Mesodermal cell (in vitro differentiated cells): Measurements from ENCODE around the gene CHD9.
A peak's percentile ranks its signal among the peaks of the same experiment; 100 is the strongest.

ENCODE experiments used
- H3K27ac ChIP-seq: 2 replicates; pipeline ENCODE4 v1.7.0; 2013; ENCODE audit warnings: mild to moderate bottlenecking, low read depth, low read length, moderate library complexity; ENCODE audit not compliant: severe bottlenecking
- H3K36me3 ChIP-seq: 2 replicates; pipeline ENCODE4 v1.7.1; 2013; ENCODE audit warnings: mild to moderate bottlenecking, low read length, moderate library complexity; ENCODE audit not compliant: control insufficient read depth, insufficient read depth
- H3K4me1 ChIP-seq: one replicate; pipeline ENCODE4 v1.7.1; 2013; ENCODE audit warnings: mild to moderate bottlenecking, low read length; ENCODE audit not compliant: insufficient read depth, control insufficient read depth, poor library complexity, severe bottlenecking
- H3K4me3 ChIP-seq: 2 replicates; pipeline ENCODE4 v1.7.0; 2013; ENCODE audit warnings: low read length, control low read depth, mild to moderate bottlenecking; ENCODE audit not compliant: insufficient read depth, poor library complexity, severe bottlenecking; ENCODE audit errors: extremely low read depth
- H3K9me3 ChIP-seq: 2 replicates; pipeline ENCODE4 v1.7.1; 2013; ENCODE audit warnings: mild to moderate bottlenecking, low read length, moderate library complexity; ENCODE audit not compliant: control insufficient read depth
- WGBS, 2 experiments: methylation state at CpG; one replicate each; pipeline ENCODE4 v1.1.5; 2013; ENCODE audit warnings: missing lambda C conversion rate in 2 of 2; ENCODE audit not compliant: insufficient coverage in 2 of 2; 5-methylcytosine and 5-hydroxymethylcytosine counted together

The CHD9 gene

GRCh38 chr16:53209429-53209828, 154.6 kb downstream of the CHD9 start:
- Histone ChIP-seq H3K27ac (no peak overlapping the region), H3K4me1 (peaks cover 5% of the 10 kb centered on the region), H3K4me3 (peak overlapping the region; percentile 52), H3K9me3 (no peaks in the 10 kb centered on the region), H3K36me3 (peaks cover 10% of the 10 kb centered on the region)
- 33% methylated on average over 4 to 5 of the region's 5 CpGs for WGBS, 2 experiments

DNA sequence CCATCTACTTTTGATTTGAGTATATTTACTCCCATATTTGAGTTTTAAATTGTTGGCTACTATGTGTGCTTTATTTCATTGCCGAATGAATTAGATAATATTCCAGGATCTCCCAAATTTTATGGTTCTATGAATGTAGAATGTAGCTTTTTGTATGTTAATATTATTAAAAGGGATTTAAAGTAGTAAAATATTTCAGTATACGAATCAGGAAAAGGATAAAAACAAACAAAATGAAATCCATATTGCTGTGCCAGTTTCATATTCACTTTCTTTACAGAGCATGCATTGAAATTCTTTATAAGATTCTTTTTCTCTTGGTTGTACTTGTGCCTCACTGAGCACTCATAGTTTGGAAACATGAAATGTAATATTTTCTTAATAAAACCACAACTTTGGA, 155.1 kb downstream of the CHD9 start:
- H3K36me3 ChIP-seq: peaks cover 11% of the 10 kb centered on the region
- H3K4me3 ChIP-seq: peak overlapping the region; percentile 52
- no peaks in the 10 kb centered on the region for H3K9me3 ChIP-seq
- no peak overlapping the region for H3K27ac ChIP-seq
- peaks cover 5% of the 10 kb centered on the region for H3K4me1 ChIP-seq
- no CpG with 5 or more reads among the region's 2 CpGs for WGBS, 2 experiments

DNA sequence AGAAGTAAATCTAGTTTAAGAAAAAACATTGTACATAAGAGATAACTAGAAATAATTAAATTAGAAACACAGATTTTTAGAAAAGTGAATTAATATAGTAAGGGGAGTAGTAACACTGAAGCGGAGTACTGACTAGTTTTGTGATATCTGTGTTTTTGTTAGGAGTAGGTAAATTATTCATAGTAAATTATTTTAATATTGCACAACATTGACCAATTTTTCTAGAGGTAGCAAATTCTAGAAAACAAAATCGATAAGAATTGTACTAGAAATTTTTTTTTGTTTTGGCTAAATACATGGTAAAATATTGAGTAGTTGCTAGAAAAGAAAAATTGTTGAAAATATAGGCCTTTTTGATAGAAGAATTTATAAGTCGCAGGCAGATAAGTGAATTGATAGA, 156.5 kb downstream of the CHD9 start:
- Histone ChIP-seq H3K27ac (no peak overlapping the region), H3K4me1 (peaks cover 5% of the 10 kb centered on the region), H3K36me3 (peaks cover 20% of the 10 kb centered on the region), H3K4me3 (no peak overlapping the region), H3K9me3 (no peaks in the 10 kb centered on the region)
- 94 to 100% methylated on average over 2 of the region's 3 CpGs for WGBS, 2 experiments

- no peaks in the 10 kb centered on the region for H3K9me3 ChIP-seq
- no peaks in the 10 kb centered on the region for H3K4me1 ChIP-seq
- H3K27ac ChIP-seq: no peak overlapping the region
- H3K36me3 ChIP-seq: peaks cover 32% of the 10 kb centered on the region
- no peak overlapping the region for H3K4me3 ChIP-seq
Observed at GRCh38 chr16:53212893-53213223, 158.1 kb downstream of the CHD9 start.

- Histone ChIP-seq H3K27ac (no peak overlapping the region), H3K4me1 (no peaks in the 10 kb centered on the region), H3K4me3 (no peak overlapping the region), H3K36me3 (peaks cover 32% of the 10 kb centered on the region), H3K9me3 (no peaks in the 10 kb centered on the region)
- WGBS, 2 experiments: no CpG with 5 or more reads among the region's 2 CpGs
Observed at GRCh38 chr16:53213542-53213941, 158.8 kb downstream of the CHD9 start.

- Histone ChIP-seq H3K36me3 (peaks cover 35% of the 10 kb centered on the region), H3K9me3 (no peaks in the 10 kb centered on the region), H3K4me1 (no peaks in the 10 kb centered on the region), H3K27ac (no peak overlapping the region), H3K4me3 (no peak overlapping the region)
- 79 to 100% methylated on average over 1 of the region's 2 CpGs for WGBS, 2 experiments
Observed at GRCh38 chr16:53216798-53217197, 162.0 kb downstream of the CHD9 start.

GRCh38 chr16:53219371-53219770, 164.6 kb downstream of the CHD9 start:
- no peaks in the 10 kb centered on the region for H3K4me1 ChIP-seq
- H3K36me3 ChIP-seq: peaks cover 34% of the 10 kb centered on the region
- no peaks in the 10 kb centered on the region for H3K9me3 ChIP-seq
- H3K4me3 ChIP-seq: no peak overlapping the region
- WGBS, 2 experiments: 91 to 96% methylated on average over 4 of the region's 4 CpGs
- peak overlapping the region; percentile 23 for H3K27ac ChIP-seq

GRCh38 chr16:53219795-53220454, 165.1 kb downstream of the CHD9 start:
- no peak overlapping the region for H3K27ac ChIP-seq
- 100% methylated on average over 1 of the region's 2 CpGs for WGBS, 2 experiments

GRCh38 chr16:53220585-53220984, 165.8 kb downstream of the CHD9 start:
- H3K9me3 ChIP-seq: no peaks in the 10 kb centered on the region
- H3K4me1 ChIP-seq: no peaks in the 10 kb centered on the region
- WGBS, 2 experiments: 100% methylated on average over 1 of the region's 2 CpGs
- H3K4me3 ChIP-seq: no peak overlapping the region
- H3K27ac ChIP-seq: no peak overlapping the region
- H3K36me3 ChIP-seq: peaks cover 29% of the 10 kb centered on the region

More at GRCh38 chr16:53219795-53220454, 165.1 kb downstream of the CHD9 start:
- H3K36me3 ChIP-seq: peaks cover 33% of the 10 kb centered on the region
- H3K4me3 ChIP-seq: no peak overlapping the region
- H3K4me1 ChIP-seq: no peaks in the 10 kb centered on the region
- H3K9me3 ChIP-seq: no peaks in the 10 kb centered on the region

DNA sequence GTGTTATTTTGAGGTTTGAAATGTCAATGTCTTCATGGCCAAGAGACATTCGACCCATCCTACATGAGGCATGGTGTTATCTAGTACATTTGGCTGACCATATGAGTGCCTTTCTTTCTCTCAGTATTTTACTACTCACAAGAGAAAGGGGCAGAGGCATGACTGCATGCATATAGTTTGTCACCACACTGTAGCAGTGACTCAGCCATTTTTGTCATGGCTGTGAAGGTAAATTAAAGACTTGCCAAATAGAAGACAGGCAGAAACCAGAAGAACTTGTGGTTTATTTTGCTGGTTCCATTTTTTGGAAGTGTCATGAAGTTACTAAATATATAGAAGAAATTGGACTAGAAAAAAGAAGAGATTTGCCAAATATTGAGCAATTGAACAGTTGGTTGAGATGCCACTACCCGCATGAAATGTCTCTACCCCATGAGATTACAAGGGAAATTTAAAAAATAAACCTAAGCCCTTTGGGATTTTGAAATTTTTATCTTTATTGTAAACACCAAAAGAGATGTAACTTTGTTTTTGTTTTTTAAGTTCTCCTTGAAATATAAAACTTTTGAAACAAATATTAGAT, 170.3 kb downstream of the CHD9 start:
- Histone ChIP-seq H3K9me3 (no peaks in the 10 kb centered on the region), H3K4me1 (no peaks in the 10 kb centered on the region), H3K4me3 (no peak overlapping the region), H3K36me3 (peaks cover 40% of the 10 kb centered on the region), H3K27ac (peak overlapping the region; percentile 12)
- WGBS, 2 experiments: no CpG with 5 or more reads among the region's 2 CpGs

DNA sequence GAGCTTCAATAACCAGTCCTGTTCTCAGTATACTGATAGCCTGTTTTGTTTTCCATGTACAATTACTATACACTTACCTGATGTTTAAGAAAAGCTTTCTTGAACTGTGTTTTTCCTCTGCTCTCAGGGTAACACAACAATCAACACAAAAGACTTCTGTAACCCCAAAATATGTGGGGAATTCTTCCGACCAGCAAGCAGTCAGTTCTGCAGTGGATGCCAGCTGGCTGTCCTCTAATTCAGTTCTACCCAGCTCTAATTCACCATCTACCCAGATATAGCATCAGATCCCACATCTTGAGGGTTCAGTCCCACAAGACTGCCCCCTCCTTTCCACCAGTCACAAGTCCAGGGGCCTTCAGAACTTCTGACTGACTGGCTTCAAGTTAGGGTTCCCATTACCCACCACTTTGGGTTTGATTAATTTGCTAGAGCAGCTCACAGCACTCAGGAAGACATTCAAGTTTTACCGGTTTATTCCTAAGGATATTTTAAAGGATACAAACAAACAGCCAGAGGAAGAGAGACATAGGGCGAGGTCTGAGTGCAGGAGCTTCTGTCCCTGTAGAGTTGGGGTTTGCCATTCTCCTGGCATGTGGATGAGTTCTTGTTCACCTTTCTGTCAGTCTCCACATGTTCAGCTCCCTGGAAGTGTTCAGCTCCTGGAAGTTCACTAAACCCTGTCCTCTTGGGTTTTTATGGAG, 178.2 kb downstream of the CHD9 start:
- H3K9me3 ChIP-seq: no peaks in the 10 kb centered on the region
- H3K4me1 ChIP-seq: no peaks in the 10 kb centered on the region
- no peak overlapping the region for H3K27ac ChIP-seq
- H3K36me3 ChIP-seq: peaks cover 74% of the 10 kb centered on the region
- 89 to 100% methylated on average over 1 of the region's 3 CpGs for WGBS, 2 experiments
- H3K4me3 ChIP-seq: no peak overlapping the region
